ENCODE results near the gene PRMT7.

DNA sequence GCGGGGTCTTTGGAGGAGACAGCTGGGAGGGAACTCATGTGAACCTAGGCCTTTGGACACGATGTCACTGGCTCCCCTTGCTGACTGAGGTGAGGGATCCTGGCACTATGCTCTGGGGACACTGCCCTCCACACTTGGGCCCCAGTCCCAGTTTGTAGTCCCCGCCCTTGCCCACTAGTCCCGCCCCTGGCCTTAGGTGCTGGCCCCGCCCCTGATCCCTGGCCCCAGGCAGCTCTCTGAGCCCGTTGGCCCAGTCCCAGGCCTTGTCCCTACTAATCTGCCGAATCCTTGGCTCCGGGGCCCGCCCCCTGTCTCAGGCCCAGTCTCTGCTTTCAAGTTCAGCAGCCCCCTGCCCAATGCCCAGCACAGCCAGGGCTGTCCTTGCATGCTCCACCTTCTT is 76.5 kb downstream of the PRMT7 start:
- TF ChIP-seq, protein P1, sequence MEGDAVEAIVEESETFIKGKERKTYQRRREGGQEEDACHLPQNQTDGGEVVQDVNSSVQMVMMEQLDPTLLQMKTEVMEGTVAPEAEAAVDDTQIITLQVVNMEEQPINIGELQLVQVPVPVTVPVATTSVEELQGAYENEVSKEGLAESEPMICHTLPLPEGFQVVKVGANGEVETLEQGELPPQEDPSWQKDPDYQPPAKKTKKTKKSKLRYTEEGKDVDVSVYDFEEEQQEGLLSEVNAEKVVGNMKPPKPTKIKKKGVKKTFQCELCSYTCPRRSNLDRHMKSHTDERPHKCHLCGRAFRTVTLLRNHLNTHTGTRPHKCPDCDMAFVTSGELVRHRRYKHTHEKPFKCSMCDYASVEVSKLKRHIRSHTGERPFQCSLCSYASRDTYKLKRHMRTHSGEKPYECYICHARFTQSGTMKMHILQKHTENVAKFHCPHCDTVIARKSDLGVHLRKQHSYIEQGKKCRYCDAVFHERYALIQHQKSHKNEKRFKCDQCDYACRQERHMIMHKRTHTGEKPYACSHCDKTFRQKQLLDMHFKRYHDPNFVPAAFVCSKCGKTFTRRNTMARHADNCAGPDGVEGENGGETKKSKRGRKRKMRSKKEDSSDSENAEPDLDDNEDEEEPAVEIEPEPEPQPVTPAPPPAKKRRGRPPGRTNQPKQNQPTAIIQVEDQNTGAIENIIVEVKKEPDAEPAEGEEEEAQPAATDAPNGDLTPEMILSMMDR (IDR thresholded peaks at IDR 0.05), result no peak
- no peak for TF ChIP-seq EZH2 (IDR thresholded peaks at IDR 0.05; ENCODE audit: borderline replicate concordance, insufficient read depth, low read depth, low read length, poor library complexity, severe bottlenecking)
